ENCODE results near the gene NAXD. TPM values are rescaled to one million over a fixed set of nuclear protein-coding genes. Genes with fewer than 3 reads are reported as not detected.

The NAXD gene
- total RNA-seq, 4 donors from 2014 or later = 26.0 to 37.9 (median 35.4) TPM

- intact Hi-C loops (cut with DNase I; ENCODE audit: low total_unique reads) = no loop called here
- Histone ChIP-seq H3K4me3 (no peak overlapping the region), H3K27ac (no peak overlapping the region), H3K4me1 (no peaks in the 10 kb centered on the region), H3K36me3 (peaks cover 0 to 5% of the 10 kb centered on the region in 2 donors), H3K27me3 (no peaks in the 10 kb centered on the region), H3K9me3 (no peaks in the 10 kb centered on the region)
- TF ChIP-seq, protein P1, sequence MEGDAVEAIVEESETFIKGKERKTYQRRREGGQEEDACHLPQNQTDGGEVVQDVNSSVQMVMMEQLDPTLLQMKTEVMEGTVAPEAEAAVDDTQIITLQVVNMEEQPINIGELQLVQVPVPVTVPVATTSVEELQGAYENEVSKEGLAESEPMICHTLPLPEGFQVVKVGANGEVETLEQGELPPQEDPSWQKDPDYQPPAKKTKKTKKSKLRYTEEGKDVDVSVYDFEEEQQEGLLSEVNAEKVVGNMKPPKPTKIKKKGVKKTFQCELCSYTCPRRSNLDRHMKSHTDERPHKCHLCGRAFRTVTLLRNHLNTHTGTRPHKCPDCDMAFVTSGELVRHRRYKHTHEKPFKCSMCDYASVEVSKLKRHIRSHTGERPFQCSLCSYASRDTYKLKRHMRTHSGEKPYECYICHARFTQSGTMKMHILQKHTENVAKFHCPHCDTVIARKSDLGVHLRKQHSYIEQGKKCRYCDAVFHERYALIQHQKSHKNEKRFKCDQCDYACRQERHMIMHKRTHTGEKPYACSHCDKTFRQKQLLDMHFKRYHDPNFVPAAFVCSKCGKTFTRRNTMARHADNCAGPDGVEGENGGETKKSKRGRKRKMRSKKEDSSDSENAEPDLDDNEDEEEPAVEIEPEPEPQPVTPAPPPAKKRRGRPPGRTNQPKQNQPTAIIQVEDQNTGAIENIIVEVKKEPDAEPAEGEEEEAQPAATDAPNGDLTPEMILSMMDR (IDR thresholded peaks at IDR 0.05) = no peak
- TF ChIP-seq POLR2A (IDR thresholded peaks at IDR 0.05) = no peak
- DNase-seq = no peak
Measured at GRCh38 chr13:110662777-110663443, 47.6 kb downstream of the NAXD start.

DNA sequence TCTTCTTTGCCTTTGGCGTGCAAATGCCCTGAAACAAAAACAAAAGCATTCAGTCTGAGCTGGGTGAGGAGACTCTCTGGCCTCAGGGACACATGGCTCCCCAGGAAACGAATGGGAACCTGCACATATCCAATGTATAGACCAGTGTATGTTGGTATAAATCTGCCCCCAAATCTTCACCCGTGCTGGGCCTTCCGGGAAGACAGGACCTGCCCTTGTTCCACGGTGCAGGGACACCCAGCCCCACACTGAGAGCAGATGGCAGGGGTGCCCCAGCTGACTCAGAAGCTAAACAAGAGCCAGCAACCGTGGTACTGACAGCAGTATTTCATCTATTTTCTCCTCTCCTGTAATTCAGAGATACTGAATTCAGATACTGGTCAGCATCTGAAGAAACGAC lies 48.1 kb downstream of the NAXD start:
- peaks cover 0 to 5% of the 10 kb centered on the region in 2 donors for H3K36me3 ChIP-seq
- DNase-seq = no peak
- H3K9me3 ChIP-seq = no peaks in the 10 kb centered on the region
- H3K4me1 ChIP-seq = no peaks in the 10 kb centered on the region
- H3K4me3 ChIP-seq = no peak overlapping the region
- intact Hi-C loops (cut with DNase I; ENCODE audit: low total_unique reads) = no loop called here
- no peak overlapping the region for H3K27ac ChIP-seq
- no peak for TF ChIP-seq POLR2A (IDR thresholded peaks at IDR 0.05)
- TF ChIP-seq, protein P1 (IDR thresholded peaks at IDR 0.05) = no peak
- H3K27me3 ChIP-seq = no peaks in the 10 kb centered on the region

DNA sequence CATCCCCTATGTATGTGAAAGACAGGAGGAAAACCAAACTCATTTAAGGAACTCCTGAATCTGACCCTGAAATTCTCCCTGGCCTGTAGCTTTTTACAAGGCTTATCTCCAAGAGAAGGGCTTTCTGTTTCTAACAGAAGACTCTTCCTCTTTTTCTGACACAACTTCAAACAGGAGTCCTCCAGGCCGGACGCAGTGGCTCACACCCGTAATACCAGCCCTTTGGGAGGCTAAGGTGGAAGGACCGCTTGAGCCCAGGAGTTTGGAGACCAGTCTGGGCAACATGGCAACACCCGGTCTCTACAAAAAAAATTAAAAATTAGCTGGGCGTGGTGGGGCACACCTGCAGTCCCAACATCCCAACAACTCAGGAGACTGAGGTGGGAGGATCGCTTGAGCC lies 48.7 kb downstream of the NAXD start:
- TF ChIP-seq, protein P1 (IDR thresholded peaks at IDR 0.05) = no peak
- no peak for TF ChIP-seq POLR2A (IDR thresholded peaks at IDR 0.05)
- peaks cover 0 to 5% of the 10 kb centered on the region in 2 donors for H3K36me3 ChIP-seq

DNA sequence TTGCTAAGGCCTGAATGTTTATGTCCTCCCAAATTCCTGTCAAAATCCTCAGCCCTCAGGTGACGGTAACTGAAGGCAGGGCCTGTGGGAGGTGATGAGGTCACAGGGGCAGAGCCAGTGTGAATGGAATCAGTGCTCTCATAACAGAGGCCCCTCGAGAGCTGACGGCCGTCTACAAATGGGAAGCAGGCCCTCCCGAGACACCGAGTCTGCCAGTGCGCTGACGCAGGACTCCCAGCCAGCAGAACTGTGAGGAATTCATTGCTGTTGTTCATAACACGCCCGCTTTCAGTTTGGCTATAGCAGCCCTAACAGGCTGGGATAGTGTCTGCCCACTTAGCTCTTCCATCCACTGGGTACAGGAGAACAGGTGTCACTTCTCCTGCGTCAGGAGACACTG lies 49.3 kb downstream of the NAXD start:
- no peaks in the 10 kb centered on the region for H3K9me3 ChIP-seq
- H3K27ac ChIP-seq = no peak overlapping the region
- H3K36me3 ChIP-seq = peaks cover 0 to 5% of the 10 kb centered on the region in 2 donors
- intact Hi-C loops (cut with DNase I; ENCODE audit: low total_unique reads) = no loop called here
- no peaks in the 10 kb centered on the region for H3K4me1 ChIP-seq
- no peaks in the 10 kb centered on the region for H3K27me3 ChIP-seq
- no peak for DNase-seq
- no peak overlapping the region for H3K4me3 ChIP-seq
- TF ChIP-seq POLR2A (IDR thresholded peaks at IDR 0.05) = no peak
- TF ChIP-seq, protein P1 (IDR thresholded peaks at IDR 0.05) = no peak

More for the DNA sequence above, 48.7 kb downstream of the NAXD start:
- Histone ChIP-seq H3K4me3 (no peak overlapping the region), H3K27ac (no peak overlapping the region), H3K4me1 (no peaks in the 10 kb centered on the region), H3K27me3 (no peaks in the 10 kb centered on the region), H3K9me3 (no peaks in the 10 kb centered on the region)
- intact Hi-C loops (cut with DNase I; ENCODE audit: low total_unique reads) = no loop called here
- DNase-seq = no peak

- Histone ChIP-seq H3K27me3 (no peaks in the 10 kb centered on the region), H3K36me3 (no peaks in the 10 kb centered on the region), H3K4me3 (no peak overlapping the region), H3K4me1 (no peaks in the 10 kb centered on the region), H3K27ac (no peak overlapping the region), H3K9me3 (no peaks in the 10 kb centered on the region)
- intact Hi-C loops (cut with DNase I; ENCODE audit: low total_unique reads) = no loop called here
- no peak for DNase-seq
- TF ChIP-seq, protein P1 (IDR thresholded peaks at IDR 0.05) = no peak
- TF ChIP-seq POLR2A (IDR thresholded peaks at IDR 0.05) = no peak
Measured at GRCh38 chr13:110665491-110666254, 50.3 kb downstream of the NAXD start.

Measured in uterus (tissue), 4 donors.